DND-41 (cell line): Measurements from ENCODE around the gene TBC1D23.
A peak's percentile ranks its signal among the peaks of the same experiment; 100 is the strongest.

Source experiments
- ATAC-seq: fragments of 200-7000 bp; cut with Tn5 transposase; 3 replicates; pipeline ENCODE4 v1.9.1; 2021; ENCODE audit warnings: low read depth; ENCODE audit not compliant: insufficient read depth
- DNase-seq: peaks from one replicate; pipeline ENCODE4 v3.0.0-alpha.2; 2020
- H2AFZ ChIP-seq: 2 replicates; pipeline ENCODE4 v1.6.0; 2012; ENCODE audit warnings: low read depth, low read length
- H3K27ac ChIP-seq: 2 replicates; pipeline ENCODE4 v1.5.1; 2012; ENCODE audit warnings: low read length, inconsistent platforms
- H3K27me3 ChIP-seq: fragments of 200-600 bp; sonication (generic); 2 replicates; pipeline ENCODE4 v1.6.0; 2012; ENCODE audit warnings: low read length, mild to moderate bottlenecking, inconsistent platforms; ENCODE audit not compliant: insufficient read depth, poor library complexity
- H3K36me3 ChIP-seq: 2 replicates; pipeline ENCODE4 v1.5.1; 2012; ENCODE audit warnings: low read length, inconsistent platforms; ENCODE audit not compliant: insufficient read depth
- H3K4me1 ChIP-seq: 2 replicates; pipeline ENCODE4 v1.5.1; 2012; ENCODE audit warnings: mild to moderate bottlenecking, low read length; ENCODE audit not compliant: insufficient read depth
- H3K4me2 ChIP-seq: 2 replicates; pipeline ENCODE4 v1.6.0; 2012; ENCODE audit warnings: mild to moderate bottlenecking, moderate library complexity, low read length, inconsistent platforms; ENCODE audit not compliant: insufficient read depth
- H3K4me3 ChIP-seq, 2 experiments: fragments of 200-600 bp in 1 of 2; shearing (Covaris generic) in 1 of 2; 2 replicates each; pipeline ENCODE4 v1.5.1; 2012 to 2016; ENCODE audit warnings: inconsistent platforms in 2 of 2, low read length in 2 of 2, mild to moderate bottlenecking in 2 of 2, low read depth in 1 of 2, moderate library complexity in 1 of 2
- H3K79me2 ChIP-seq: 2 replicates; pipeline ENCODE4 v1.6.0; 2012; ENCODE audit warnings: low read length, inconsistent platforms; ENCODE audit not compliant: insufficient read depth
- H3K9ac ChIP-seq: 2 replicates; pipeline ENCODE4 v1.6.0; 2012; ENCODE audit warnings: low read depth, mild to moderate bottlenecking, inconsistent platforms, low read length, moderate library complexity
- H3K9me3 ChIP-seq: 2 replicates; pipeline ENCODE4 v1.5.1; 2012; ENCODE audit warnings: low read length, moderate library complexity, mild to moderate bottlenecking, inconsistent platforms; ENCODE audit not compliant: insufficient read depth, severe bottlenecking
- H4K20me1 ChIP-seq: 2 replicates; pipeline ENCODE4 v1.6.0; 2012; ENCODE audit warnings: low read length; ENCODE audit not compliant: insufficient read depth
- CTCF ChIP-seq: IDR thresholded peaks from 2 replicates; pipeline ENCODE4 v1.5.1; 2012; ENCODE audit warnings: borderline replicate concordance, low read length, moderate library complexity, mild to moderate bottlenecking; ENCODE audit not compliant: poor library complexity, severe bottlenecking; ENCODE audit errors: extremely low read depth
- EZH2 ChIP-seq: IDR thresholded peaks from 3 replicates; pipeline ENCODE4 v1.6.1; 2012; ENCODE audit warnings: borderline replicate concordance, low read depth, mild to moderate bottlenecking, moderate library complexity, low read length, inconsistent platforms; ENCODE audit not compliant: severe bottlenecking

TBC1D23 gene

GRCh38 chr3:100359035-100359434 is 98.2 kb downstream of the TBC1D23 start:
- TF ChIP-seq EZH2: no peak
- no peak for TF ChIP-seq CTCF
- Histone ChIP-seq H3K27ac (no peak overlapping the region), H3K4me3 (no peak overlapping the region), H4K20me1 (no peaks in the 10 kb centered on the region), H3K4me2 (no peak overlapping the region), H2AFZ (no peak overlapping the region), H3K79me2 (no peaks in the 10 kb centered on the region), H3K9me3 (peaks cover 3% of the 10 kb centered on the region), H3K27me3 (no peaks in the 10 kb centered on the region), H3K4me1 (no peaks in the 10 kb centered on the region), H3K36me3 (peaks cover 59% of the 10 kb centered on the region), H3K9ac (no peak overlapping the region)
- DNase-seq: no peak
- no peak for ATAC-seq

- H4K20me1 ChIP-seq: no peaks in the 10 kb centered on the region
- no peaks in the 10 kb centered on the region for H3K79me2 ChIP-seq
- no peak for TF ChIP-seq CTCF
- TF ChIP-seq EZH2: no peak
- no peak overlapping the region for H2AFZ ChIP-seq
- no peaks in the 10 kb centered on the region for H3K27me3 ChIP-seq
- no peak overlapping the region for H3K9ac ChIP-seq
- H3K9me3 ChIP-seq: peaks cover 3% of the 10 kb centered on the region
- peaks cover 61% of the 10 kb centered on the region for H3K36me3 ChIP-seq
- H3K4me3 ChIP-seq: no peak overlapping the region
- ATAC-seq (0 out of 3 replicates have a peak, but pooled peaks have one; percentile 17), DNase-seq (no peak)
- H3K4me1 ChIP-seq: no peaks in the 10 kb centered on the region
- H3K4me2 ChIP-seq: no peak overlapping the region
- no peak overlapping the region for H3K27ac ChIP-seq
Observed at GRCh38 chr3:100360757-100361496, 100.1 kb downstream of the TBC1D23 start.

GRCh38 chr3:100361897-100362296 is 101.1 kb downstream of the TBC1D23 start:
- Histone ChIP-seq H3K79me2 (no peaks in the 10 kb centered on the region), H4K20me1 (no peaks in the 10 kb centered on the region), H3K27ac (no peak overlapping the region), H3K36me3 (peaks cover 66% of the 10 kb centered on the region), H3K9ac (no peak overlapping the region), H3K4me1 (no peaks in the 10 kb centered on the region), H2AFZ (no peak overlapping the region), H3K4me2 (no peak overlapping the region), H3K4me3 (no peak overlapping the region), H3K9me3 (peaks cover 3% of the 10 kb centered on the region), H3K27me3 (no peaks in the 10 kb centered on the region)
- no peak for ATAC-seq
- TF ChIP-seq EZH2 (no peak), CTCF (no peak)
- no peak for DNase-seq
